Ovary (tissue), 3 donors: ENCODE results near the gene AIMP2.
"Not testable (repeated sequence)": the region's sequence is repeated elsewhere in the genome, so short reads cannot be mapped to it uniquely, and the experiment has no call there.

Experiments used
- CTCF ChIP-seq, 3 donors: fragments of 450-650 bp in 2 of 3; fragments of 200-600 bp in 1 of 3; IDR thresholded peaks; one replicate each; pipeline versions ENCODE4 v1.5.1 to v1.8.0; 2016 to 2022; ENCODE audit warnings: antibody characterized with exemption in 3 of 3, mild to moderate bottlenecking in 1 of 3
- EP300 ChIP-seq: sonication (generic); formaldehyde crosslinking; IDR thresholded peaks from one replicate; pipeline ENCODE4 v1.6.1; 2017; ENCODE audit warnings: antibody characterized with exemption
- POLR2A ChIP-seq: fragments of 450-650 bp; IDR thresholded peaks from one replicate; pipeline ENCODE4 v1.6.1; 2017; ENCODE audit warnings: antibody characterized with exemption, mild to moderate bottlenecking, moderate library complexity
- donor health status: DM: no; HTN: no; CAD: no.

- not testable (repeated sequence) for TF ChIP-seq CTCF (IDR thresholded peaks at IDR 0.05); POLR2A; EP300
Observed at GRCh38 chr7:6007835-6008590, 1.1 kb upstream of the AIMP2 start.
